ENCODE data around the gene RAET1E. TPM values are rescaled to one million over a fixed set of nuclear protein-coding genes. Genes with fewer than 3 reads are reported as not detected.
"Not testable (repeated sequence)": the region's sequence is repeated elsewhere in the genome, so short reads cannot be mapped to it uniquely, and the experiment has no call there.

RAET1E gene
- total and polyA plus RNA-seq, 2 donors (not counting 3 experiments of a cell fraction or from before 2014, with no cell fraction given), result 0.04 TPM; not detected in 1

GRCh38 chr6:149929422-149929821 is 31.5 kb upstream of the RAET1E start:
- no peaks in the 10 kb centered on the region for H3K36me3 ChIP-seq (ENCODE audit: control insufficient read depth in 2 of 2, extremely low read depth in 1 of 2, insufficient read depth in 2 of 2, low read length in 2 of 2)
- H2AFZ ChIP-seq (ENCODE audit: low read depth, low read length), result no peak overlapping the region
- FAIRE-seq (peak; percentile 18), DNase-seq (ENCODE audit: low read depth, low spot score) (no peak)
- POLR2A ChIA-PET, result no interaction called here
- CTCF ChIA-PET, result interaction anchor here (0.6 to 1.0 kb wide), 5 partner anchors 65 to 95 kb away, joined by 3 to 7 read pairs (median 4); no protein-coding TSS in a partner anchor
- dilution Hi-C loops (cut with MboI; ENCODE audit: extremely low pct_ligation_motif_present, low sequenced_read_pairs) (no loop called here), intact Hi-C loops (cut with micrococcal nuclease) (loop anchor here (10.0 kb wide), 1 partner anchor 905 kb away; no protein-coding TSS in a partner anchor)
- no TSS peak for BruUV-seq (replicated peaks)
- H3K9ac ChIP-seq (replicated peaks; ENCODE audit: extremely low read depth, insufficient read depth, low read length), result no peak overlapping the region
- H4K20me1 ChIP-seq (replicated peaks; ENCODE audit: control insufficient read depth, extremely low read depth, insufficient read depth, low read length), result no peaks in the 10 kb centered on the region
- no peak overlapping the region for H3K27ac ChIP-seq (ENCODE audit: insufficient read depth, low read depth, low read length)
- no peaks in the 10 kb centered on the region for H3K79me2 ChIP-seq (ENCODE audit: control insufficient read depth, insufficient read depth, low read length)
- H3K4me2 ChIP-seq (ENCODE audit: insufficient read depth, low read length), result no peak overlapping the region
- H3K4me3 ChIP-seq (replicated peaks in 1 of 3; ENCODE audit: insufficient read depth in 1 of 3, low read depth in 1 of 3, low read length in 3 of 3), result no peak overlapping the region
- TF ChIP-seq GATA2 (IDR thresholded peaks at IDR 0.05; ENCODE audit: insufficient read depth, insufficient read length, low read depth, low read length) (no peak), CTCF (IDR thresholded peaks at IDR 0.05; ENCODE audit: extremely low read depth in 1 of 2, insufficient read depth in 1 of 2, low read depth in 1 of 2, low read length in 2 of 2) (peak; percentile 53 to 72)
- H3K4me1 ChIP-seq (ENCODE audit: control insufficient read depth, extremely low read depth, insufficient read depth, low read length), result peaks cover 4% of the 10 kb centered on the region
- no peaks in the 10 kb centered on the region for H3K9me1 ChIP-seq (replicated peaks; ENCODE audit: control insufficient read depth, extremely low read depth, insufficient read depth, low read length)
- H3K27me3 ChIP-seq (ENCODE audit: control insufficient read depth in 2 of 2, insufficient read depth in 2 of 2, low read length in 2 of 2), result peaks cover 31 to 36% of the 10 kb centered on the region in 2 experiments
- no peaks in the 10 kb centered on the region for H3K9me3 ChIP-seq (replicated peaks; ENCODE audit: control insufficient read depth, insufficient read depth, low read length)

- DNase-seq (ENCODE audit: low read depth, low spot score); H3K9me3 ChIP-seq (replicated peaks; ENCODE audit: control insufficient read depth, insufficient read depth, low read length); H3K9ac ChIP-seq (replicated peaks; ENCODE audit: extremely low read depth, insufficient read depth, low read length); dilution Hi-C loops (cut with MboI; ENCODE audit: extremely low pct_ligation_motif_present, low sequenced_read_pairs); H4K20me1 ChIP-seq (replicated peaks; ENCODE audit: control insufficient read depth, extremely low read depth, insufficient read depth, low read length); H3K36me3 ChIP-seq (ENCODE audit: control insufficient read depth in 2 of 2, extremely low read depth in 1 of 2, insufficient read depth in 2 of 2, low read length in 2 of 2); H3K9me1 ChIP-seq (replicated peaks; ENCODE audit: control insufficient read depth, extremely low read depth, insufficient read depth, low read length); H3K4me2 ChIP-seq (ENCODE audit: insufficient read depth, low read length); H3K4me1 ChIP-seq (ENCODE audit: control insufficient read depth, extremely low read depth, insufficient read depth, low read length); FAIRE-seq; H2AFZ ChIP-seq (ENCODE audit: low read depth, low read length); H3K79me2 ChIP-seq (ENCODE audit: control insufficient read depth, insufficient read depth, low read length); BruUV-seq (replicated peaks); H3K4me3 ChIP-seq (replicated peaks in 1 of 3; ENCODE audit: insufficient read depth in 1 of 3, low read depth in 1 of 3, low read length in 3 of 3); H3K27ac ChIP-seq (ENCODE audit: insufficient read depth, low read depth, low read length); POLR2A ChIA-PET: not testable (repeated sequence)
- intact Hi-C loops (cut with micrococcal nuclease), result loop anchor here (2.0 to 10.0 kb wide), 2 partner anchors 380 to 902 kb away; partner anchors contain the start of gene PPIL4
- CTCF ChIA-PET, result interaction anchor here (0.6 to 1.0 kb wide), 4 partner anchors 80 to 144 kb away, joined by 3 to 4 read pairs (median 4); no protein-coding TSS in a partner anchor
- peaks cover 23 to 24% of the 10 kb centered on the region in 2 experiments for H3K27me3 ChIP-seq (ENCODE audit: control insufficient read depth in 2 of 2, insufficient read depth in 2 of 2, low read length in 2 of 2)
These were observed 29.1 kb upstream of the RAET1E start for GRCh38 chr6:149927025-149927424.
